PC-9 (cell line): ENCODE results near the gene ZNF564.

Experiments
- CTCF ChIP-seq: fragments of 200-600 bp; sonication (generic); conservative IDR thresholded peaks from 2 replicates; pipeline ENCODE4 v1.6.1; 2017; ENCODE audit warnings: mixed run types, antibody characterized with exemption, mild to moderate bottlenecking, moderate library complexity
- EZH2 ChIP-seq: fragments of 200-600 bp; sonication (generic); IDR thresholded peaks from 2 replicates; pipeline ENCODE4 v1.8.0; 2017; ENCODE audit warnings: antibody characterized with exemption, low read depth

DNA sequence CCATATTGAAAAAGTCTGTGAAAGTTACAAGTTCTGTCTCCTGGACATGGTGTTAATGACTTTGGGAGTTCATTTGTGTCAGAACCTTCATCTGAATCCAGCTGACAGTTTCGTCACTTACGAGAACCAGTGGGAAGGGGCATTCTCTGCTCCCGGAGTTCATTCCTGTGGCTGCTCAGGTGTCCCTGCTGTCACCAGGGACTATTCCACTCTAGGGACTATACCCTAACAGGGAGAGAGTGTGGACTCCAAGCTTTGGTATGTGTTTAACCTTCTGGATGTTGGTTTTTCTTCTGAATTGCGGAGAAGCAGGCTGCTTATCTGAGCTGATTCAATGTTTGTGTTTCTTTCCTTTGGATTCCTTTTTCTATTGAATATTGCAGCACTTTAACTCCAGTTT is 54.2 kb downstream of the ZNF564 start:
- no peak for TF ChIP-seq EZH2
- no peak for TF ChIP-seq CTCF
